ENCODE data around the gene PGC.

- no peak for TF ChIP-seq CTCF (IDR thresholded peaks at IDR 0.05)
- no peak for TF ChIP-seq POLR2A (IDR thresholded peaks at IDR 0.05)
These were observed 13.9 kb downstream of the PGC start for GRCh38 chr6:41733360-41733706.

All from thyroid gland (tissue), 4 donors.